IPS-20b (cell line): ENCODE measurements around the gene RFXANK.
"Not testable (repeated sequence)": the region's sequence is repeated elsewhere in the genome, so short reads cannot be mapped to it uniquely, and the experiment has no call there.

Source experiments
- H3K27ac ChIP-seq: one replicate; pipeline ENCODE4 v1.5.1; 2013; ENCODE audit warnings: low read length
- H3K27me3 ChIP-seq: 2 replicates; pipeline ENCODE4 v1.6.1; 2013; ENCODE audit warnings: mild to moderate bottlenecking, low read length, inconsistent platforms; ENCODE audit not compliant: insufficient read depth
- H3K36me3 ChIP-seq: 2 replicates; pipeline ENCODE4 v1.6.1; 2013; ENCODE audit warnings: low read depth, mild to moderate bottlenecking, inconsistent platforms, low read length, moderate library complexity; ENCODE audit not compliant: insufficient read depth
- H3K4me1 ChIP-seq: 2 replicates; pipeline ENCODE4 v1.6.1; 2013; ENCODE audit warnings: mild to moderate bottlenecking, control low read depth, inconsistent platforms, low read length, moderate library complexity; ENCODE audit not compliant: insufficient read depth
- H3K4me3 ChIP-seq: 2 replicates; pipeline ENCODE4 v1.5.1; 2013; ENCODE audit warnings: mild to moderate bottlenecking, low read length, inconsistent platforms
- H3K9ac ChIP-seq: 2 replicates; pipeline ENCODE4 v1.6.1; 2013; ENCODE audit warnings: low read depth, mild to moderate bottlenecking, inconsistent platforms, low read length, moderate library complexity
- H3K9me3 ChIP-seq: 2 replicates; pipeline ENCODE4 v1.6.1; 2013; ENCODE audit warnings: mild to moderate bottlenecking, low read depth, low read length, inconsistent platforms; ENCODE audit not compliant: insufficient read depth

RFXANK gene

GRCh38 chr19:19211499-19212420, 19.7 kb downstream of the RFXANK start, which contains the start of gene NCAN:
TSS of gene NCAN (plus strand) at chr19:19211958. CDS start at chr19:19216954, 4,996 bp downstream.
- Histone ChIP-seq H3K9me3 (no peaks in the 10 kb centered on the region), H3K27me3 (peaks cover 84% of the 10 kb centered on the region), H3K4me3 (peak within 1 kb of the TSS; percentile 73)

GRCh38 chr19:19212916-19213315, 20.9 kb downstream of the RFXANK start:
- Histone ChIP-seq H3K9me3 (no peaks in the 10 kb centered on the region), H3K36me3 (no peaks in the 10 kb centered on the region), H3K4me1 (no peaks in the 10 kb centered on the region), H3K27me3 (peaks cover 73% of the 10 kb centered on the region), H3K4me3 (peak overlapping the region; percentile 73; the same call in 1 of the 2 replicates), H3K9ac (no peak overlapping the region), H3K27ac (no peak overlapping the region)

More at GRCh38 chr19:19211499-19212420, 19.7 kb downstream of the RFXANK start, which contains the start of gene NCAN:
- H3K4me1 ChIP-seq = no peaks in the 10 kb centered on the region
- no peak within 1 kb of the TSS for H3K27ac ChIP-seq
- H3K36me3 ChIP-seq = no peaks in the 10 kb centered on the region
- peak within 1 kb of the TSS; percentile 27; the same call in 1 of the 2 replicates for H3K9ac ChIP-seq

- H3K27ac ChIP-seq = no peak overlapping the region
- no peak overlapping the region for H3K4me3 ChIP-seq
- peaks cover 72% of the 10 kb centered on the region for H3K27me3 ChIP-seq
- H3K9me3 ChIP-seq = no peaks in the 10 kb centered on the region
- H3K9ac ChIP-seq = no peak overlapping the region
- no peaks in the 10 kb centered on the region for H3K4me1 ChIP-seq
- no peaks in the 10 kb centered on the region for H3K36me3 ChIP-seq
Measured at GRCh38 chr19:19213426-19214158, 21.5 kb downstream of the RFXANK start.

GRCh38 chr19:19214159-19214490, 22.1 kb downstream of the RFXANK start:
- H3K9ac ChIP-seq = no peak overlapping the region
- H3K27me3 ChIP-seq = peaks cover 68% of the 10 kb centered on the region
- H3K27ac ChIP-seq = no peak overlapping the region
- H3K36me3 ChIP-seq = no peaks in the 10 kb centered on the region
- no peaks in the 10 kb centered on the region for H3K9me3 ChIP-seq
- no peaks in the 10 kb centered on the region for H3K4me1 ChIP-seq
- H3K4me3 ChIP-seq = no peak overlapping the region

- Histone ChIP-seq H3K36me3 (no peaks in the 10 kb centered on the region), H3K9me3 (no peaks in the 10 kb centered on the region), H3K27ac (no peak overlapping the region), H3K4me1 (no peaks in the 10 kb centered on the region), H3K9ac (no peak overlapping the region), H3K27me3 (peaks cover 60% of the 10 kb centered on the region), H3K4me3 (no peak overlapping the region)
Measured at GRCh38 chr19:19214892-19215291, 22.8 kb downstream of the RFXANK start.

GRCh38 chr19:19215792-19216191, 23.7 kb downstream of the RFXANK start:
- Histone ChIP-seq H3K27me3 (peaks cover 51% of the 10 kb centered on the region), H3K9ac (no peak overlapping the region), H3K9me3 (no peaks in the 10 kb centered on the region), H3K4me1 (no peaks in the 10 kb centered on the region), H3K4me3 (no peak overlapping the region), H3K27ac (no peak overlapping the region), H3K36me3 (no peaks in the 10 kb centered on the region)

- Histone ChIP-seq H3K27ac (no peak overlapping the region), H3K9ac (no peak overlapping the region), H3K4me3 (peak overlapping the region; percentile 4; the same call in 1 of the 2 replicates), H3K4me1 (no peaks in the 10 kb centered on the region), H3K36me3 (no peaks in the 10 kb centered on the region), H3K27me3 (peaks cover 43% of the 10 kb centered on the region), H3K9me3 (no peaks in the 10 kb centered on the region)
Measured at GRCh38 chr19:19217099-19217498, 25.0 kb downstream of the RFXANK start.

- no peaks in the 10 kb centered on the region for H3K36me3 ChIP-seq
- H3K27me3 ChIP-seq = peaks cover 34% of the 10 kb centered on the region
- no peak overlapping the region for H3K4me3 ChIP-seq
- no peak overlapping the region for H3K27ac ChIP-seq
- H3K9ac ChIP-seq = no peak overlapping the region
- H3K4me1 ChIP-seq = no peaks in the 10 kb centered on the region
- H3K9me3 ChIP-seq = no peaks in the 10 kb centered on the region
Measured at GRCh38 chr19:19218911-19219310, 26.9 kb downstream of the RFXANK start.

- not testable (repeated sequence) for H3K4me3 ChIP-seq
- peaks cover 35% of the 10 kb centered on the region for H3K27me3 ChIP-seq
Measured at GRCh38 chr19:19221000-19221399, 28.9 kb downstream of the RFXANK start.

GRCh38 chr19:19223060-19223459, 31.0 kb downstream of the RFXANK start:
- Histone ChIP-seq H3K27ac (no peak overlapping the region), H3K9ac (no peak overlapping the region), H3K9me3 (no peaks in the 10 kb centered on the region), H3K4me1 (no peaks in the 10 kb centered on the region), H3K27me3 (peaks cover 51% of the 10 kb centered on the region), H3K4me3 (no peak overlapping the region), H3K36me3 (no peaks in the 10 kb centered on the region)

More at GRCh38 chr19:19221000-19221399, 28.9 kb downstream of the RFXANK start:
- not testable (repeated sequence) for H3K36me3 ChIP-seq, H3K4me1 ChIP-seq, H3K9me3 ChIP-seq, H3K9ac ChIP-seq, H3K27ac ChIP-seq

- Histone ChIP-seq H3K9me3 (no peaks in the 10 kb centered on the region), H3K27ac (no peak overlapping the region), H3K9ac (no peak overlapping the region), H3K27me3 (peaks cover 57% of the 10 kb centered on the region), H3K4me1 (no peaks in the 10 kb centered on the region), H3K4me3 (no peak overlapping the region), H3K36me3 (no peaks in the 10 kb centered on the region)
Measured at GRCh38 chr19:19223636-19224035, 31.6 kb downstream of the RFXANK start.
